HG02588 (cell line): ENCODE results near the gene CREG2.
"Not testable (repeated sequence)": the region's sequence is repeated elsewhere in the genome, so short reads cannot be mapped to it uniquely, and the experiment has no call there.

ENCODE experiments used
- ATAC-seq: cut with Tn5 transposase; IDR thresholded peaks from one replicate; pipeline ENCODE4 v1.9.1; 2021; ENCODE audit warnings: mild to moderate bottlenecking, moderate library complexity; ENCODE audit not compliant: unreplicated experiment

CREG2 gene

GRCh38 chr2:101375653-101376052, 11.7 kb downstream of the CREG2 start:
- no peak for ATAC-seq

GRCh38 chr2:101374821-101375561, 12.3 kb downstream of the CREG2 start:
- ATAC-seq: no peak

- ATAC-seq: no peak
These were observed 14.5 kb downstream of the CREG2 start for GRCh38 chr2:101372792-101373191.

GRCh38 chr2:101371636-101372035, 15.7 kb downstream of the CREG2 start:
- no peak for ATAC-seq

GRCh38 chr2:101369100-101369499, 18.2 kb downstream of the CREG2 start:
- ATAC-seq: no peak

- ATAC-seq: no peak
These were observed 18.9 kb downstream of the CREG2 start for GRCh38 chr2:101368376-101368775.

GRCh38 chr2:101367508-101367907, 19.8 kb downstream of the CREG2 start:
- no peak for ATAC-seq

- ATAC-seq: no peak
These were observed 22.4 kb downstream of the CREG2 start for GRCh38 chr2:101364878-101365277.

GRCh38 chr2:101362777-101363176, 24.5 kb downstream of the CREG2 start:
- no peak for ATAC-seq

GRCh38 chr2:101362316-101362715, 25.0 kb downstream of the CREG2 start:
- no peak for ATAC-seq

- ATAC-seq: no peak
These were observed 25.8 kb downstream of the CREG2 start for GRCh38 chr2:101361522-101361921.

GRCh38 chr2:101361121-101361520, 26.2 kb downstream of the CREG2 start:
- ATAC-seq: no peak

GRCh38 chr2:101360232-101360631, 27.1 kb downstream of the CREG2 start:
- ATAC-seq: no peak

GRCh38 chr2:101359410-101359954, 27.8 kb downstream of the CREG2 start:
- no peak for ATAC-seq

- ATAC-seq: no peak
These were observed 29.9 kb downstream of the CREG2 start for GRCh38 chr2:101357376-101357775.

- ATAC-seq: no peak
These were observed 30.8 kb downstream of the CREG2 start for GRCh38 chr2:101356521-101356920.

- ATAC-seq: no peak
These were observed 31.2 kb downstream of the CREG2 start for GRCh38 chr2:101356055-101356454.

- ATAC-seq: no peak
These were observed 31.8 kb downstream of the CREG2 start for GRCh38 chr2:101355401-101356054.

- no peak for ATAC-seq
These were observed 32.6 kb downstream of the CREG2 start for GRCh38 chr2:101354420-101355311.

- ATAC-seq: not testable (repeated sequence)
These were observed 34.7 kb downstream of the CREG2 start for GRCh38 chr2:101352631-101353030.

GRCh38 chr2:101351207-101351606, 36.1 kb downstream of the CREG2 start:
- ATAC-seq: no peak
